22Rv1 (cell line): Measurements from ENCODE around the gene GFI1B.

ENCODE experiments used
- CTCF ChIP-seq: fragments of 450-650 bp; IDR thresholded peaks from 2 replicates; pipeline ENCODE4 v1.5.1; 2017; ENCODE audit warnings: mild to moderate bottlenecking
- ZFX ChIP-seq: fragments of 450-650 bp; IDR thresholded peaks from 2 replicates; pipeline ENCODE4 v1.6.1; 2017; ENCODE audit warnings: antibody characterized with exemption, borderline replicate concordance

- TF ChIP-seq CTCF: no peak
- TF ChIP-seq ZFX: no peak
Observed at GRCh38 chr9:132983491-132984201, 5.2 kb downstream of the GFI1B start.
